K562 (cell line): ENCODE data around the gene MOCOS. TPM values are rescaled to one million over a fixed set of nuclear protein-coding genes. Genes with fewer than 3 reads are reported as not detected.
"Not testable (repeated sequence)": the region's sequence is repeated elsewhere in the genome, so short reads cannot be mapped to it uniquely, and the experiment has no call there.

ENCODE experiments used
- ATAC-seq: fragments of 200-7000 bp; cut with Tn5 transposase; 3 replicates; pipeline ENCODE4 v1.9.1; 2020; ENCODE audit warnings: moderate library complexity
- BruUV-seq: library from RNA; stranded (reverse); fragments of 400-500 nt; replicated peaks from 2 replicates; lab custom pipeline; 2021; lab: Mats Ljungman, UMichigan
- CTCF ChIA-PET: fragments of 300-600 bp; formaldehyde crosslinking; extraction: SDS; loops from one replicate; lab custom pipeline; 2021; ENCODE audit warnings: low intra/inter-chr PET ratio; lab: Yijun Ruan, JAX
- POLR2A ChIA-PET: fragments of 300-600, 350-650 bp; sonication (Branson Sonifier 250); formaldehyde crosslinking; extraction: SDS; loops from one replicate; lab custom pipeline; 2021; ENCODE audit warnings: antibody characterized with exemption, inconsistent platforms; lab: Yijun Ruan, JAX
- DNase-seq, 4 experiments: peaks; one replicate each; pipeline versions ENCODE4 v3.0.0 to v3.0.0-alpha.2; 2011 to 2018; ENCODE audit warnings: low spot score in 3 of 4, mixed read lengths in 3 of 4; ENCODE audit errors: extremely low read depth in 1 of 4
- FAIRE-seq: peaks from 2 replicates; lab custom pipeline; 2011; peaks lifted over from hg19 to GRCh38; lab: Jason Lieb, UNC
- H2AFZ ChIP-seq: 2 replicates; pipeline ENCODE4 v1.6.0; 2011; ENCODE audit warnings: low read depth, low read length, control low read depth, inconsistent platforms
- H3K27ac ChIP-seq: fragments of 200-600 bp; 3 replicates; pipeline ENCODE4 v1.8.0; 2011; ENCODE audit warnings: low read depth, mild to moderate bottlenecking, control low read depth, inconsistent platforms, low read length, moderate library complexity, mixed read lengths; ENCODE audit errors: extremely low read depth
- H3K27me3 ChIP-seq, 2 experiments: fragments of 300-600 bp in 1 of 2; 2 replicates in 1 of 2; 3 replicates in 1 of 2; pipeline versions ENCODE4 v1.6.0 to v1.8.0; 2011; ENCODE audit warnings: inconsistent platforms in 2 of 2, low read length in 2 of 2, mild to moderate bottlenecking in 1 of 2, mixed read lengths in 1 of 2, moderate library complexity in 1 of 2; ENCODE audit not compliant: control insufficient read depth in 2 of 2, insufficient read depth in 2 of 2
- H3K36me3 ChIP-seq: fragments of 300-600 bp; 3 replicates; pipeline ENCODE4 v1.8.0; 2011; ENCODE audit warnings: mild to moderate bottlenecking, low read length, inconsistent platforms; ENCODE audit not compliant: control insufficient read depth, insufficient read depth
- H3K4me1 ChIP-seq, 2 experiments: fragments of 200-600 bp in 1 of 2; replicated peaks in 1 of 2; 2 replicates in 1 of 2; 3 replicates in 1 of 2; pipeline versions ENCODE4 v1.5.1 to v1.8.0; 2011; ENCODE audit warnings: inconsistent platforms in 2 of 2, low read length in 2 of 2, mild to moderate bottlenecking in 1 of 2, mixed read lengths in 1 of 2, moderate library complexity in 1 of 2; ENCODE audit not compliant: control insufficient read depth in 2 of 2, insufficient read depth in 2 of 2
- H3K4me2 ChIP-seq: 2 replicates; pipeline ENCODE4 v1.6.1; 2011; ENCODE audit warnings: low read length, control low read depth, inconsistent platforms, mixed read lengths; ENCODE audit not compliant: insufficient read depth
- H3K4me3 ChIP-seq: fragments of 200-600 bp; sonication (generic), shearing (Covaris generic); 2 replicates; pipeline ENCODE4 v1.5.1; 2016; ENCODE audit warnings: control low read depth, inconsistent platforms
- H3K79me2 ChIP-seq: fragments of 200-600 bp; 3 replicates; pipeline ENCODE4 v1.8.0; 2011; ENCODE audit warnings: low read length, inconsistent platforms; ENCODE audit not compliant: control insufficient read depth, insufficient read depth
- H3K9ac ChIP-seq, 2 experiments: 2 replicates each; pipeline versions ENCODE4 v1.6.0 to v1.6.1; 2011; ENCODE audit warnings: low read depth in 2 of 2, low read length in 2 of 2, control low read depth in 1 of 2, inconsistent platforms in 1 of 2, mild to moderate bottlenecking in 1 of 2, mixed read lengths in 1 of 2; ENCODE audit not compliant: insufficient read depth in 1 of 2
- H3K9me1 ChIP-seq: one replicate; pipeline ENCODE4 v1.6.0; 2011; ENCODE audit warnings: inconsistent platforms, mild to moderate bottlenecking, low read length, moderate library complexity; ENCODE audit not compliant: control insufficient read depth, insufficient read depth
- H3K9me3 ChIP-seq: replicated peaks from 2 replicates; pipeline ENCODE4 v1.5.1; 2011; ENCODE audit warnings: low read depth, low read length, inconsistent platforms; ENCODE audit not compliant: control insufficient read depth, insufficient read depth
- H4K20me1 ChIP-seq: replicated peaks from 2 replicates; pipeline ENCODE4 v1.6.1; 2011; ENCODE audit warnings: low read length, inconsistent platforms, mixed read lengths; ENCODE audit not compliant: control insufficient read depth, insufficient read depth
- XRCC4 ChIP-seq: IDR thresholded peaks from one replicate; pipeline ENCODE4 v1.6.1; 2011; ENCODE audit not compliant: insufficient read depth, insufficient read length; ENCODE audit errors: extremely low read depth
- ZFP30 ChIP-seq: fragments of 250-450 bp; sonication (Bioruptor Pico); IDR thresholded peaks from 2 replicates; pipeline ENCODE4 v1.8.0; 2022; ENCODE audit warnings: moderate library complexity, mild to moderate bottlenecking, inconsistent platforms, borderline replicate concordance
- WGBS: fragments of 100-300 bp; shearing (Covaris generic); methylation state at CpG from one replicate; pipeline ENCODE4 v1.1.6; 2016; ENCODE audit warnings: low coverage, mixed read lengths; ENCODE audit not compliant: insufficient coverage; ENCODE audit errors: missing lambda C conversion rate; 5-methylcytosine and 5-hydroxymethylcytosine counted together
- in situ Hi-C: fragments of 300-500 bp; cut with MboI; formaldehyde crosslinking; loops from 4 replicates; pipeline ENCODE4 v1.15.0; 2018; ENCODE audit warnings: inconsistent platforms, mixed read lengths
- intact Hi-C: fragments of 100-400 bp; cut with micrococcal nuclease; formaldehyde crosslinking; loops from 2 replicates; pipeline ENCODE4 v1.14.2; 2022
- polyA plus RNA-seq, 8 experiments: library from polyadenylated mRNA; depleted of rRNA in 4 of 8; stranded (reverse) in 5 of 8; unstranded in 3 of 8; fragments of >200 nt; fragmentation: Nextera tagmentation in 2 of 8; fragmentation: Illumina TruSeq in 1 of 8; extraction: Ambion mirVana in 2 of 8; extraction: Trizol in 1 of 8; gene quantifications; 2 replicates each; pipeline versions ENCODE4 v1.2.1 to v1.2.3, GENCODE V29; 2011 to 2014; ENCODE audit warnings: inconsistent platforms in 1 of 8, missing spikeins in 1 of 8
- total RNA-seq, 7 experiments: library from RNA; depleted of rRNA in 6 of 7; stranded (reverse); fragments of >200 nt in 6 of 7; fragmentation: Illumina TruSeq in 2 of 7; extraction: Trizol in 2 of 7; gene quantifications; 2 replicates each; pipeline versions ENCODE4 v1.2.1 to v1.2.3, GENCODE V29; 2011 to 2021; ENCODE audit warnings: low replicate concordance in 1 of 7
- TF ChIP-seq, protein P1 (sequence below): fragments of 250-450 bp; sonication (Bioruptor Pico); IDR thresholded peaks from 2 replicates; pipeline ENCODE4 v1.5.0; 2020; ENCODE audit warnings: mild to moderate bottlenecking
- TF ChIP-seq, protein P2 (sequence below): fragments of 150-350 bp; IDR thresholded peaks from 2 replicates; pipeline ENCODE4 v1.6.1; 2014; ENCODE audit warnings: low read depth, mild to moderate bottlenecking, low read length, borderline replicate concordance

The MOCOS gene
- total and polyA plus RNA-seq, 9 of the 15 experiments (the other 6 are each of a cell fraction or from before 2014, with no cell fraction given), result 4.5 to 12.4 (median 9.1) TPM

DNA sequence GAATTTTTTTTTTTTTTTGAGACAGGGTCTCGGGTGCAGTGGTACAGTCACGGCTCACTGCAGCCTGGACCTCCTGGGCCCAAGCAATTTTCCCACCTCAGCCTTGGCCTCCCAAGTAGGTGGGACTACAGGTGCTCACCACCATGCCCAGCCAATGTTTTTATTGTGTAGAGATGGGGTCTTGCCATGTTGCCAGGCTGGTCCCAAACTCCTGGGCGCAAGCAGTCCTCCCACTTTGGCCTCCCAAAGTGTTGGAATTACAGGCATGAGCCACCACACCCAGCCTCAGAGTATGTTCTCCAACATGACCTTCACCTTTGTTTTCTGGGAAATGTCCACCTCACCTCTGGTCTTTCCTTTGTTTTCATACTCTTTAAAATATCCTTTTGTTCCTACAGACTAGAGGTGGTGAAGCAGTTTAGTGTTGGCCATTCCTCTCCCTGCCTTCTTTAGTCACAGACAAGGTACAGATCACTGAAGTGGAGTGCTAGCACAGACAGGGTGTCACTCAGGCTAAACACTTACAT, 19.5 kb upstream of the MOCOS start (continued):
- no peak for TF ChIP-seq XRCC4
- TF ChIP-seq, protein P1, sequence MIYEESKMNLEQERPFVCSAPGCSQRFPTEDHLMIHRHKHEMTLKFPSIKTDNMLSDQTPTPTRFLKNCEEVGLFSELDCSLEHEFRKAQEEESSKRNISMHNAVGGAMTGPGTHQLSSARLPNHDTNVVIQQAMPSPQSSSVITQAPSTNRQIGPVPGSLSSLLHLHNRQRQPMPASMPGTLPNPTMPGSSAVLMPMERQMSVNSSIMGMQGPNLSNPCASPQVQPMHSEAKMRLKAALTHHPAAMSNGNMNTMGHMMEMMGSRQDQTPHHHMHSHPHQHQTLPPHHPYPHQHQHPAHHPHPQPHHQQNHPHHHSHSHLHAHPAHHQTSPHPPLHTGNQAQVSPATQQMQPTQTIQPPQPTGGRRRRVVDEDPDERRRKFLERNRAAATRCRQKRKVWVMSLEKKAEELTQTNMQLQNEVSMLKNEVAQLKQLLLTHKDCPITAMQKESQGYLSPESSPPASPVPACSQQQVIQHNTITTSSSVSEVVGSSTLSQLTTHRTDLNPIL (CRISPR knock-in tag), result no peak
- no peak for TF ChIP-seq ZFP30 (CRISPR knock-in tag)
- TF ChIP-seq, protein P2, sequence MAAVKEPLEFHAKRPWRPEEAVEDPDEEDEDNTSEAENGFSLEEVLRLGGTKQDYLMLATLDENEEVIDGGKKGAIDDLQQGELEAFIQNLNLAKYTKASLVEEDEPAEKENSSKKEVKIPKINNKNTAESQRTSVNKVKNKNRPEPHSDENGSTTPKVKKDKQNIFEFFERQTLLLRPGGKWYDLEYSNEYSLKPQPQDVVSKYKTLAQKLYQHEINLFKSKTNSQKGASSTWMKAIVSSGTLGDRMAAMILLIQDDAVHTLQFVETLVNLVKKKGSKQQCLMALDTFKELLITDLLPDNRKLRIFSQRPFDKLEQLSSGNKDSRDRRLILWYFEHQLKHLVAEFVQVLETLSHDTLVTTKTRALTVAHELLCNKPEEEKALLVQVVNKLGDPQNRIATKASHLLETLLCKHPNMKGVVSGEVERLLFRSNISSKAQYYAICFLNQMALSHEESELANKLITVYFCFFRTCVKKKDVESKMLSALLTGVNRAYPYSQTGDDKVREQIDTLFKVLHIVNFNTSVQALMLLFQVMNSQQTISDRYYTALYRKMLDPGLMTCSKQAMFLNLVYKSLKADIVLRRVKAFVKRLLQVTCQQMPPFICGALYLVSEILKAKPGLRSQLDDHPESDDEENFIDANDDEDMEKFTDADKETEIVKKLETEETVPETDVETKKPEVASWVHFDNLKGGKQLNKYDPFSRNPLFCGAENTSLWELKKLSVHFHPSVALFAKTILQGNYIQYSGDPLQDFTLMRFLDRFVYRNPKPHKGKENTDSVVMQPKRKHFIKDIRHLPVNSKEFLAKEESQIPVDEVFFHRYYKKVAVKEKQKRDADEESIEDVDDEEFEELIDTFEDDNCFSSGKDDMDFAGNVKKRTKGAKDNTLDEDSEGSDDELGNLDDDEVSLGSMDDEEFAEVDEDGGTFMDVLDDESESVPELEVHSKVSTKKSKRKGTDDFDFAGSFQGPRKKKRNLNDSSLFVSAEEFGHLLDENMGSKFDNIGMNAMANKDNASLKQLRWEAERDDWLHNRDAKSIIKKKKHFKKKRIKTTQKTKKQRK, result no peak

DNA sequence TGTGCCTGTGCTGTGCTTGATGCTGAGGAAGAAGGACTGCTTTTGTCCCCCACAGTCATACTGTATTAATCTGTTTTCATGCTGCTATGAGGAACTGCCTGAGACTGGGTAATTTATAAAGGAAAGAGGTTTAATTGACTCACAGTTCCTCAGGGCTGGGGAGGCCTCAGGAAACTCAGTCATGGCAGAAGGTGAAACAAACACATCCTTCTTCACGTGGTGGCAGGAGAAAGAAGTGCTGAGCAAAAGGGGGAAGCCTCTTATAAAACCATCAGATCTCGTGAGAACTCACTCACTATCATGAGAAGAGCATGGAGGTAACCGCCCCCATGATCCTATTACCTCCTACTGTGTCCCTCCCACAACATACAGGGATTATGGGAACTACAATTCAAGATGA, 19.0 kb upstream of the MOCOS start:
- H3K9ac ChIP-seq, H3K9me3 ChIP-seq, in situ Hi-C loops, FAIRE-seq, H3K4me2 ChIP-seq, H3K4me1 ChIP-seq, H3K79me2 ChIP-seq, H3K27me3 ChIP-seq, POLR2A ChIA-PET, H4K20me1 ChIP-seq, intact Hi-C loops, CTCF ChIA-PET, H3K27ac ChIP-seq, DNase-seq, H3K9me1 ChIP-seq, H2AFZ ChIP-seq, BruUV-seq, H3K4me3 ChIP-seq: not testable (repeated sequence)
- WGBS, result 89% methylated on average over 3 of the region's 3 CpGs
- peak; percentile 40 for ATAC-seq
- H3K36me3 ChIP-seq, result peaks cover 90% of the 10 kb centered on the region
